Breast epithelium (tissue), 4 donors: ENCODE data around the gene PRR33. TPM values are rescaled to one million over a fixed set of nuclear protein-coding genes. Genes with fewer than 3 reads are reported as not detected.

Source experiments
- DNase-seq, 2 donors: peaks; one replicate each; pipeline ENCODE4 v3.0.0-alpha.2; 2019; ENCODE audit warnings: low spot score in 2 of 2
- H3K27ac ChIP-seq, 2 donors: fragments of 200-600 bp; sonication (generic) in 1 of 2; one replicate each; pipeline ENCODE4 v1.5.1; 2016 to 2019; ENCODE audit warnings: mild to moderate bottlenecking in 1 of 2
- H3K27me3 ChIP-seq, 2 donors: fragments of 200-600 bp; sonication (generic) in 1 of 2; one replicate each; pipeline versions ENCODE4 v1.5.1 to v1.6.0; 2017 to 2019; ENCODE audit warnings: control low read depth in 1 of 2, mild to moderate bottlenecking in 1 of 2
- H3K36me3 ChIP-seq: fragments of 200-600 bp; one replicate; pipeline ENCODE4 v1.5.1; 2019
- H3K4me1 ChIP-seq, 2 donors: fragments of 200-600 bp; sonication (generic); one replicate each; pipeline ENCODE4 v1.5.1; 2016 to 2019; ENCODE audit warnings: control low read depth in 1 of 2
- H3K4me3 ChIP-seq, 3 donors: fragments of 200-600 bp; sonication (generic); 1 replicate in 2 of 3; 2 replicates in 1 of 3; pipeline ENCODE4 v1.5.1; 2016 to 2019; ENCODE audit warnings: mild to moderate bottlenecking in 3 of 3, moderate library complexity in 2 of 3
- H3K9me3 ChIP-seq, 2 donors: fragments of 200-600 bp; sonication (generic) in 1 of 2; one replicate each; pipeline ENCODE4 v1.5.1; 2016 to 2019; ENCODE audit warnings: control low read depth in 1 of 2
- CTCF ChIP-seq, 3 donors: fragments of 450-650 bp; IDR thresholded peaks; one replicate each; pipeline ENCODE4 v1.5.1; 2016 to 2017; ENCODE audit warnings: antibody characterized with exemption in 3 of 3, mild to moderate bottlenecking in 3 of 3, moderate library complexity in 3 of 3
- POLR2A ChIP-seq: fragments of 450-650 bp; IDR thresholded peaks from one replicate; pipeline ENCODE4 v1.6.1; 2016; ENCODE audit warnings: antibody characterized with exemption, mild to moderate bottlenecking, moderate library complexity
- POLR2AphosphoS5 ChIP-seq, 3 donors: sonication (generic); formaldehyde crosslinking; IDR thresholded peaks; one replicate each; pipeline ENCODE4 v1.6.1; 2017; ENCODE audit warnings: antibody characterized with exemption in 3 of 3
- intact Hi-C: fragments of 100-400 bp; cut with DNase I; formaldehyde crosslinking; loops from one replicate; pipeline ENCODE4 v1.15.1; 2023; ENCODE audit warnings: low total_unique reads
- total RNA-seq, 3 donors: library from RNA; depleted of rRNA; stranded (reverse); fragments of >200 nt; gene quantifications; one replicate each; pipeline ENCODE4 v1.1.0, GENCODE V29; 2016

The PRR33 gene
- total RNA-seq, 3 donors from 2014 or later: not detected

GRCh38 chr11:1936781-1937615 lies 45.3 kb upstream of the PRR33 start:
- no peaks in the 10 kb centered on the region for H3K4me1 ChIP-seq
- intact Hi-C loops: no loop called here
- no peak for TF ChIP-seq CTCF (IDR thresholded peaks at IDR 0.05)
- TF ChIP-seq POLR2A: no peak
- no peak for TF ChIP-seq POLR2AphosphoS5 (IDR thresholded peaks at IDR 0.05)
- no peaks in the 10 kb centered on the region for H3K36me3 ChIP-seq
- no peak overlapping the region for H3K4me3 ChIP-seq
- no peak for DNase-seq
- no peaks in the 10 kb centered on the region for H3K9me3 ChIP-seq
- no peak overlapping the region for H3K27ac ChIP-seq
- no peaks in the 10 kb centered on the region for H3K27me3 ChIP-seq

GRCh38 chr11:1936072-1936780 lies 44.5 kb upstream of the PRR33 start:
- Histone ChIP-seq H3K27ac (no peak overlapping the region), H3K27me3 (no peaks in the 10 kb centered on the region), H3K36me3 (no peaks in the 10 kb centered on the region), H3K9me3 (no peaks in the 10 kb centered on the region), H3K4me1 (no peaks in the 10 kb centered on the region), H3K4me3 (no peak overlapping the region)
- DNase-seq: no peak
- intact Hi-C loops: no loop called here
- TF ChIP-seq CTCF (IDR thresholded peaks at IDR 0.05): no peak
- no peak for TF ChIP-seq POLR2AphosphoS5 (IDR thresholded peaks at IDR 0.05)
- no peak for TF ChIP-seq POLR2A

- no peaks in the 10 kb centered on the region for H3K4me1 ChIP-seq
- no peak for DNase-seq
- H3K9me3 ChIP-seq: no peaks in the 10 kb centered on the region
- TF ChIP-seq POLR2AphosphoS5 (IDR thresholded peaks at IDR 0.05): no peak
- TF ChIP-seq CTCF (IDR thresholded peaks at IDR 0.05): no peak
- no peak for TF ChIP-seq POLR2A
- no peaks in the 10 kb centered on the region for H3K36me3 ChIP-seq
- no peak overlapping the region for H3K4me3 ChIP-seq
- intact Hi-C loops: no loop called here
- H3K27me3 ChIP-seq: no peaks in the 10 kb centered on the region
- H3K27ac ChIP-seq: no peak overlapping the region
Observed at GRCh38 chr11:1935156-1936071, 43.7 kb upstream of the PRR33 start.

GRCh38 chr11:1934335-1935155 lies 42.9 kb upstream of the PRR33 start:
- no peaks in the 10 kb centered on the region for H3K36me3 ChIP-seq
- no peak overlapping the region for H3K4me3 ChIP-seq
- no peaks in the 10 kb centered on the region for H3K27me3 ChIP-seq
- no peaks in the 10 kb centered on the region for H3K4me1 ChIP-seq
- TF ChIP-seq CTCF (IDR thresholded peaks at IDR 0.05) (no peak), POLR2A (no peak), POLR2AphosphoS5 (IDR thresholded peaks at IDR 0.05) (no peak)
- DNase-seq: no peak
- intact Hi-C loops: no loop called here
- no peaks in the 10 kb centered on the region for H3K9me3 ChIP-seq
- no peak overlapping the region for H3K27ac ChIP-seq
